NCI-H1694 treated with DMSO at 0.1 percent for 48 hours (cell line): ENCODE measurements around the gene PSME1.

Experiments
- DNase-seq: peaks from one replicate; lab custom pipeline; 2025; lab: John Stamatoyannopoulos, UW

PSME1 gene

DNA sequence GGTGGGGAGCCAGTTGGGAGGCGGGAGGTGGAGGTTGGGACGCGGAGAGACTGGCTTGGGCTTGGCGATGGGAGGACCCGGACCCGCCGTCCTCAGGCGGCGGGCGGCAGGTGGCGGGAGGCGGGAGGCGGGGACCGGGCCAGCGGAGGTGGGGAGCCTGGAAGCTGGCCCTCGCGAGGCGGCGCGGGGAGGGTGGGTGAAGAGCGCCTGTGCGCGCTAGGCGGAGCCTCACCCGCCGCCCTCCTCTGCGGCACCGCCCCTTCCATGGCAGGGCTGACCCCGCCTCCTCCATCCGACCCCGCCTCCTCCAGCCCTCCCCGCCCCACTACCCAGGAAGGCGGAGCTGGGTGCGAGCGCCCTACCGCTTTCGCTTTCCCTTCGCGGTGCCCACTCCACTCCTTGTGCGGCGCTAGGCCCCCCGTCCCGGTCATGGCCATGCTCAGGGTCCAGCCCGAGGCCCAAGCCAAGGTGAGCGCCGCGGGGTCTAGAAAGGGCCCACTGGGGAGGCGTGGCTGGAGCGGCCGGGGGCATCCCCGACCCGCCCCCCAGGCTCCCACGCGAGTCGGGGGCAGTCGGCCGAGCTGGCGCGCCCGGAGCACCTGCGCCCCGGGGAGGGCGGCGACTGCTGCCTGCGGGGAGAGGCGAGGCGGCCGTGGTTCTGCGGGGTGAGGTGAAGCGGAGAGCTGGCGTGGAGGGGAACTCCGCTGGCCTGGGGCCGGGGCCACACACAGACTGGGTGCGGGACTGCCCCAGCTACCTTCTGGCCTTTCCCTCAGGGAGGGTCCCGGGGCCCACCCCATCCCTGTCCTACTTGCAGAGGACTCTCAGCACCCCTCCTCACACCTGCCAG lies at the start of gene PSME1:
TSS of gene PSME1 (plus strand) at position 361 of the 850 bp plus-strand sequence. CDS start at position 430, 69 bp downstream.
- peak; percentile 82 for DNase-seq

DNA sequence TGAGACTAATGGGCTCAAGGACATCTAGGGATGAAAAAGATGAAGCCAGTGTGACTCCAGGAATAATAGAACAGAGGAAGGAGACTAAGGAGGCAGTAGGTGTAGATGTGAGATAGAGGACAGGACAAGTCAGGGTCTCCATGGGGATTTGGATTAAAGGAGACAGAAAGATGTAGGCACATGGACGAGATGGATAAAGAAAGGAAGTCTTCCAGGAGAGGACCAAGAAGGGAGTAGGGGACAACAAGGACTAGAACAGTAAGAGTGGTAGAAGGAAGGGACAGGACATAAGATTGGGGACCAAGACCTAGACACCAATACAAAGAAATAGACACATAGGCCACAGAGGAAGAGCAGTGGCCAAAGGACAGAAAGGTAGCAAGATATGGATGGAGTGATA lies 49.0 kb upstream of the PSME1 start:
- no peak for DNase-seq

DNA sequence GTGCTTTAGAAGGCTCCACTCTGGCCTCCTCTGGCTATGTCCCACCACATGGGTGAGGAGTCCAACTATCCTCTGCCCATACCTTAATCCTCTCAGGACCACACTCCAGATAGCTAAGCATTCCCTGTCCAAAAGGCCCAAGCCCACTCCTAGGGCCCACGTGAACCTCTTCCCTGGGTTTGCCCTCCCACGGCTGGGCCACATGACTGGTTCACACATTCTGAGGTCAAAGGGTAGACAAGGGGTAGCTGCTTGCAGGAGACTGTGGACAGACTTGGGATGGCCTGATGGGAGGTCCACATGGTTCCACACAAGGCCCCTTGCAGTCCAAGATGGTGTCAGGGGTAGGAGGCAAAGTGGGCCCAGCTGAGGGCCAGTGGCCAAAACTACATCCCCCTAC lies 47.9 kb upstream of the PSME1 start:
- DNase-seq, result no peak

DNA sequence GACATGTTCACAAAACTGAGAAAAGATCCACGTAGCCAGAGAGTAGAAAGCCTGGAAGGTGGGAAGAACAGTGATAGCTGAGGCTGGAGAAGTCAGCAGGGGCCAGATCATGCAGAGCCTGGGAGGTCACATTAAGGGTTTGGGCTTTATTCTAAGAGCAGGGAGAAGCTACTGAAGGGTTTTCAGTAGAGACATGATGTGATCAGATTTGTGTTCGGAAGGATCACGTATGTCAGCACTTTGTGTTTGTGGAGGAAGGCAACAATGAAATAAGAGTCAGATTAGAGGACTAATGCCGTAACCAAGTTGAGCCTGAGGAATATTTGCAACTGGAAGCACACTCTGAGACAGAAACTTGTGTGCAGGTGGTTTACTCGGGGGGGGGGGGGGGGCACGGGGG lies 46.1 kb upstream of the PSME1 start:
- no peak for DNase-seq

DNA sequence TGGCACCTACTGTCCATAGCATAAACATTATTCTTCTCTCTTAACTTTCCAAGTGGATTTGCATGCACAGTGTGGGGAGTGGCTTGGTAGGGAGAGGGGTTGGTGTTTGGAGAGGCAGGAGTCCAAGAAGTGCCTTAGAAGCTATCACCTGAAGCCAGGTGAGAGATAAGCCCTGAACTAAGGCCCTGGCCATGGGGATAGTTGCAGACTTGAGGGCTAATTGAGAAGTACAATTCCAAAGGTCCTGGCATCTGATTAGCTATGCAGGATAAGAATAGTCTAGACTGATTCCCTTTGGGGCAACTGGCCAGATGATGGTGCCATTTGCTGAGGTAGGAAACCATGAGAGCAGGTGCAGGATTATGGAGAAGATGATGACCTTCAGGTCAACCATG lies 43.9 kb upstream of the PSME1 start:
- DNase-seq, result no peak

DNA sequence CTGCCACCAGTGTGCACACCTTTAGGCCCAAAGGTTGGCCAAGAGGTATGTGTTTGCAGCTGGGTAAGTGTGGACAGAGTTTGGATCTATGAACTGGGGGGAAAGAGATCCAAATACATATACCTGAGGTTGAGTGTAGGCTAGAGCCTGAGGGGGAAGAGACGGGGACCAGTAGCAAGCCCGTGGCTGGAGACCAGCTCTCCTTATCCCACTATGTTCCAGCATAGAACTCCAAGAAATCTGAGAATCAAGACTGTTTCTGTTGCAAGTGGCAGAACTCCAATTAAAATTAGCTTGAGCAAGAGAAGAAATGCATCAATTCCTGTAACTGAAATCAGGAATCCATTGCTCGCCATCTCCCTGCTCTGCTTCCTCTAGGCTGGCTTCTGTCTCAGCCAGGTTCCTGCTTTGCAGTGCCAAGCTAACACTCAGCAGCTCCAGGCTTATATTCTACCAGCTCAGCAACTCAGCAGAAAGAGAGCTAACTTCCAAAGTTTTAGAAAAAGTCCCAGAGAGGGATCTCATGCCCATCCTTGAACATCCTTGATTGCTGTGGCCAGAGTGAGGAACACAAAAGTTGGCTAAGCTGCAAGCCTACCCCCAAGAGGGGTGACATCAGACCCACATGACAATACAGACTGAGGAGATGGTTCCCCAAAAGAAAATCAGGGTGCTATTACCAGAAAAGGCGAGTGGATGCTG lies 43.3 kb upstream of the PSME1 start:
- DNase-seq, result no peak

DNA sequence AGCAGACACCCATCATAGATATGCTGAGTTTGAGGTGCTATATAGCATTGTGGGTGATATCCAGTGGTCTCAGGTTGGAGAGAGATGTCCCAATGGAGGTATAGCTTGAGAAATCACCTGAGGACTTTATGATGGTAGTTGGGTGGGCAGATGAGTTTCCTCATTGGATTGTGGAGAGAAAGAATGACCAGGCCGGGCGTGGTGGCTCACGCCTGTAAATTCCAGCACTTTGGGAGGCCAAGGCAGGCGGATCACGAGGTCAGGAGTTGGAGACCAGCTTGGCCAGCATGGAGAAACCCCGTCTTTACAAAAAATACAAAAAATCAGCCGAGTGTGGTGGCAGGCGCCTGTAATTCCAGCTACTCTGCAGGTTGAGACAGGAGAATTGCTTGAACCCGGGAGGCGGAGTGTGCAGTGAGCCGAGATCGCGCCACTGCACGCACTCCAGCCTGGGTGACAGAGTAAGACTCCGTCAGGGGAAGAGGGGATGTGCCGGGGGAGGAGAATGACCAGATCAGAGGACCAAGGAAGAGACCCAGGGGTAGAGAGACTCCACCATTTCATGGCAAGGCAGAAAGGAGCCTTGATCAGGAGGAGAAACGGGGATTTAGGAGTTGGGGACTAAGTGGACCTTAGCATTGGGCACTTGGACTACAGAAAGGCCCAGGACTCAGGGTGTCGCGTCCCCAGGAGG lies 42.6 kb upstream of the PSME1 start:
- DNase-seq, result no peak

DNA sequence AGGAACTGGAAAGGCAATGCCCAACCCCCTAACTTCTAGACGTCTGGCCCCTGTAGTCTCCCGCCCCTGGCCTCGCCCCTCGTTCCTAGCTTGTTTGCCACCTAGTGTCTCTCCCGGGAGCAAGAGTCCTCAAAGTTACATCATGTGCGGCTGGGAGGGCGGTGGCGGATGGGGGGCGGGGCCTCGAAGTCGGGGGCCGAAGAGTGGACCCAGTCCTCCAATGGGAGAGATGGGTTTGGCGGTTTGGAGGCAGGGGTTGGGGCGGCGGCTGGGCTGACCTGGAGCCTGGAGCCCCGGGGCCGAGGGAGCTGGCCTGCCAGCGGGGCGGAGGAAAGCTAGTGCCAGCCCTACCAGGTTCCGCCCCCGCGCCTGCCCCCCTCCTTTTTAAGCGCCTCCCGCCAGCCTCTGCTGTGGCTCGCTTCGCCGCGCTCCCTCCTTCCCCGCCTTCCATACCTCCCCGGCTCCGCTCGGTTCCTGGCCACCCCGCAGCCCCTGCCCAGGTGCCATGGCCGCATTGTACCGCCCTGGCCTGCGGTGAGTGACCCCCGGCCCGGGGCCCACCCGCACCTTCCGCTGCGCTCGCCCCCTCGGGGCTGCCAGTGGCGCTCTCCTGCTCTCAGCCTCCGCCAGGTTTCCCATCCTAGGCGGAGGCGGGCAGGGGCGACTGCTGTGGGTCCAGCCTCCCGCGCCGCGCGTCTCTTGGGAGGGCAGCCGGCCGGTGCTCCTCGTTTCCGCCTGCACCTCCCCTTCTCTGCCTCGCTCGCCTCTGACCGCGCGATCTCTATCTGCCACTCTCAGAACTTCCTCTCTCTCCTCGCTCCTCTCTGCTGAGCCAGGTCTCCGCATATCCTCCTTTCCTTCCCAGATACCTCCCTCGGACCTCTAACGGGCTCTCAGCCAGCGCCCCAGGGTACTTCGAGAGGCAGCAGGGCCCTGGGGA lies 41.8 kb upstream of the PSME1 start, which contains the start of gene PCK2:
TSS of gene PCK2 (plus strand) at position 411 of the 940 bp plus-strand sequence. CDS start at position 506, 95 bp downstream.
- DNase-seq, result peak; percentile 63

DNA sequence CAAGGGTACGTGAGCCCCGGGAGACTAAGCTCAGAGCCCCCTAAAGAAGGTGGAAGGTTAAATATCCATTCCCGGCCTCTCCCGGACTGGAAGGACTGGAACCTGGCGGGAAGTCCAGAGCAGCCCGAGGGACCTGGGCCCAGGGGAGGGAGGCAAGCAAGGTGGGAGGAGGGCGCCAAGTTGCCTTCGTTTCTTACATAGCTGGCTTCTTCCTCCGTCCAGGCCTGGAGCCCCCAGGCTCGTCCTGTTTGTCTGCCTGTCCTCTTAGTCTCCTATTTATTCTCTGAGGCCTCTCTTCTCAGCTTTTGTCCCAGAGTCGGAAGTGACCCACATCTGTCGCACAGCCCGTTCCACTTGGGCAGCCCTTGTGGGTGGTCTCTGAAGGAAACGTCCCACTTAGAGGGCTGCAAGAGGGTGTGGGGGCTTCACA lies 41.1 kb upstream of the PSME1 start:
- no peak for DNase-seq

DNA sequence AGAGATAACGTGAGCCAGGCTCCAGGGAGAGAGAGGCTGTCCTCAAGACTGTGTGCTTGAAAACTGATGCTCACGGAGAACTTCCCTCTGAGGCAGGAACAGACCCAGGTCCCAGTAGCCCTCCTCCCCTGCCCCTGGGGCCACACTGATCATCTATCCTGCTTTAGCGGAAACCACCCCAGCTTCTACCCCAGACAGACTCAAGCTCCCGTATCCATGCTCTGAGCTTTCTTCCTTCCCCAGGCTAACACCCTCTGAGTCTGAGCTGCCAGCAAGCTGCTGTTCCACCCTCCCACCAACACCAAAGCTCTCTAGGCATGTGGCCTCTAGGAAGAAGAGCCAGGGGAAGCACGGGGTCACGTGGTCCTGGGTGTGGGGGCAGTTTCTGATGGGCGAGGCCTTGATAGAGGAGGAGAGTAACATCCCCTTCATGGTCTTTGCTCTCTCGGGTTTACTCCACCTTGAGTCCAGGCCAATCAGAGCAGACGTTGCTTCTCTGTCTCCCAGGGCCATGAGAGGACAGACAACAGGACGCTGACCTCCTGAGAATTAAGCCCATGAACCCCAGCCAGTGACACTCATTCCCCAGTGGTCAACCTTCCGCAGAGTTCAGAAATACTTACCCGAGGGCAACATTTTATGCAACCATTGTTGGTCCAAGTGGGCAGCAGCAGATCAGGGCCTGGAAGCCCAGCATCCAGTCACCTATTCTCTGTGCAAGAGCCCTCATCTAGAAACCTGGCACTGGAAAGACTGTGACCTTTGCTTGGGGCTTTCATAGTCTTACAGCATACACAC lies 40.5 kb upstream of the PSME1 start:
- no peak for DNase-seq

DNA sequence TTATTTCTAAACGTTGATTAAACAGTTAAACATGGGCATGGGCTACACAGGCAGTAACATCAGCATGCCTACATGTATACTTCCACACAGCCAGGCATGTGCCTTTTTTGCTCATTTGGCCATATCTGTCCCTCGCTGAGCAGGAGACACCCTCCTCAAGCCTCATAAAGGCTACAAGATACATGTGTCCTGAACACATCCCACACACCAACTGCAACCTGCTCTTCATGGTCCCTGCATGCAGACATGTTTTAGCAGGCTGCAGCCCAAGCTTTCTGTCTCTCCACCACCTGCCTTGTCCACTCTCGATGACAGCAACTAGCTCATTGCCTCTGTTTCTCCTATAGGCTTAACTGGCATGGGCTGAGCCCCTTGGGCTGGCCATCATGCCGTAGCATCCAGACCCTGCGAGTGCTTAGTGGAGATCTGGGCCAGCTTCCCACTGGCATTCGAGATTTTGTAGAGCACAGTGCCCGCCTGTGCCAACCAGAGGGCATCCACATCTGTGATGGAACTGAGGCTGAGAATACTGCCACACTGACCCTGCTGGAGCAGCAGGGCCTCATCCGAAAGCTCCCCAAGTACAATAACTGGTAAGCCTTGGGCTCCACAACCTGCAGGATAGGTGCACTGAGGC lies 39.3 kb upstream of the PSME1 start:
- DNase-seq, result no peak

DNA sequence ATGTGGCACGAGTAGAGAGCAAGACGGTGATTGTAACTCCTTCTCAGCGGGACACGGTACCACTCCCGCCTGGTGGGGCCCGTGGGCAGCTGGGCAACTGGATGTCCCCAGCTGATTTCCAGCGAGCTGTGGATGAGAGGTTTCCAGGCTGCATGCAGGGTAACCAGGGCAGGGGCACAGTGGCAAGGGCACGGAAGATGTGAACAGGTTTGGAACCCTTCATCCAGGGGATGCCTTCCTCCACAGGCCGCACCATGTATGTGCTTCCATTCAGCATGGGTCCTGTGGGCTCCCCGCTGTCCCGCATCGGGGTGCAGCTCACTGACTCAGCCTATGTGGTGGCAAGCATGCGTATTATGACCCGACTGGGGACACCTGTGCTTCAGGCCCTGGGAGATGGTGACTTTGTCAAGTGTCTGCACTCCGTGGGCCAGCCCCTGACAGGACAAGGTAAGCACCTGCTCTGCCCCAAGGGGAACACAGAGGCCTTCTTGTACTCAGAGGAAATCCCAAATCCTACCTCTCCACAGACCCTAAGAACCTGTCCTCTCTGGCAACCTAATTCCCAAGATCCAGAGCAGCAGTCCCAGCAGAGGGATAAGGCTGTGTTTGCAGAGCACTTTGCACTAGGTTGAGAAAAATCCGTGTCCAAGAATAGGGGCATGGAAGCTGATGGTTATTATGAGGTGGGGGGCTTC lies 37.6 kb upstream of the PSME1 start:
- DNase-seq, result no peak

DNA sequence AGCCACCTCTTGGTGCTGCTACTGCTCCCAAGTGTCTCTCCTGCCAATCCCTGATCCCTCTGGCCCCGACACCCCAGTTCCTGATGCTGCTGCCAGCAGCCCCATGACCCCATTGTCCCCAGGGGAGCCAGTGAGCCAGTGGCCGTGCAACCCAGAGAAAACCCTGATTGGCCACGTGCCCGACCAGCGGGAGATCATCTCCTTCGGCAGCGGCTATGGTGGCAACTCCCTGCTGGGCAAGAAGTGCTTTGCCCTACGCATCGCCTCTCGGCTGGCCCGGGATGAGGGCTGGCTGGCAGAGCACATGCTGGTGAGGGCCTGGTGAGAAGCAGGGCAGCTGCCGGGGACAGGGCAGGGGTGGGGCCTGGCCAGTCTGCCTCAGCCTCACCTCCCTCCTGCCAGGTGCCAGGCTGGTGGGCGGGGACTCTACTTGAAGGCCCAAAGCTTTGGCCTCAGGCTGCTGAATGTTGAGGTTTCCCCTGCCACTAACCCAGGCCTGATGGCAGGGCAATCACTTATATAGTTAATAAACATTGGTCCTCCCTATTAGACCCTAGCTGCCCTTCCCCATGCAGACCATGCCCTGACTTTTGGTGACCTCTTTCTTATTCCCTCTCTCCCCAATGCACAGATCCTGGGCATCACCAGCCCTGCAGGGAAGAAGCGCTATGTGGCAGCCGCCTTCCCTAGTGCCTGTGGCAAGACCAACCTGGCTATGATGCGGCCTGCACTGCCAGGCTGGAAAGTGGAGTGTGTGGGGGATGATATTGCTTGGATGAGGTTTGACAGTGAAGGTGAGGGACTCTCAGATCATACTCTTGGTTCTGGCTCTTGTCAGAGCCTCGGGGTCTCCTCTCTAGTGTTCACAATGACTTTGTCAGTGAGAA lies 36.8 kb upstream of the PSME1 start:
- DNase-seq, result no peak

DNA sequence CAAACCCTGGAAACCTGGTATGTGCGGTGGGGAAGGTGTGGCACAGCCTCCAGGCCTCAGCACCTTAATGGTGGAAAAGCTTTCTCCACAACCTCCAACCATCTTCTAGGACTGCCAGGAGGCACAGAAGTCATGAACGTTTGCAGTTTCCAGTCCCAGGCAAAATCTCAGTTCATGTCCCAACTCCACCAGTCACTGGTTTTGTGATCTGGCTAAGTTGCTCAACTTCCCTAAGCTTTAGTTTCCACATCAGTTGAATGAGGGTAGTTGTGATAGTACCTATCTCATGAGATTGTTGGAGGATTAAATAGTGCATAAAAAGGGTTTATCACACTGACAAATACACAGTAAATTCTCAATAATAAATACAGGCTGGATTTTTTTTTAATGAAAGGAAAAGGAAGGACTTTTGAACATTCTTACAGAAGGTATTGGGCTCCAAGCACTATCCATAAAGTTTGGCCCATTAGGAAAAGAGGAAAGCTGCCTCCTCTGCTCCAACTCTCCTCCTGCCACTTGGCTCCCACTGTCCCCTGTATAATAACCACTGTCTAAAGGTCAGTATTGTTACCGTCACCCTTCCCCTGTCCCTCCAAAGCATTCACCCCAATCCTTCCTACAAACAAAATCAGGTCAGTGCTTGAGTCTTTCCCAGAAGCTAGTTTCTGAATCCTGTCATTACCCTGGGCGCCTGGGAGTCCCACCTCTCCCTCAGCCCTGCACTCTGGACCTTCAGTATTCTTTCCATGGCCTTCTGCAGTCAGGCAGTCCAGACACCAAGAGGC lies 35.6 kb upstream of the PSME1 start:
- DNase-seq, result no peak

DNA sequence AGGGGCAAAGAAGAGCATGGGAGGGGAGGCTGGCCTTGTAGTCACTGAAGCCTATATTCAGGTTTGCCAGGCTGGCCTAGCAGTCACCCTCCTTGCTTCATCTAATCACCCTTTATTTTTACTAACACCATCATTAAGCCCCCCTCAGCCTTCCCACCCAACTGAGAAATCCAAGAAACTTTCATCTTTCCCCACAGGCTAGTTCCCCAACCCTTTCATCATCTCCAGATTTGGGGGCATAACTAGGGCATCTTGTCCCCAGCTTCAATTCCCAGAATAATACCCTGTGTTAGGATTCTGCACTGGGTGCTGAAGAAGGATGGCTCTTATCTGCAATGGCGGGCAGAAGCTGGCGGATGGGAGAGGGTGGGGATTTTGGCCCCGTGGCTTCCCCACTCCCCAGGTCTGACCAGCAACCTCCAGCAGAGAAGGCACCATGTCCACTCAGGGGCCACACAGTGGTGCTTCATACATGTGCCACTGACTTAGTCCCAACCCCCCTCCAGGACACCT lies 35.0 kb upstream of the PSME1 start:
- no peak for DNase-seq

DNA sequence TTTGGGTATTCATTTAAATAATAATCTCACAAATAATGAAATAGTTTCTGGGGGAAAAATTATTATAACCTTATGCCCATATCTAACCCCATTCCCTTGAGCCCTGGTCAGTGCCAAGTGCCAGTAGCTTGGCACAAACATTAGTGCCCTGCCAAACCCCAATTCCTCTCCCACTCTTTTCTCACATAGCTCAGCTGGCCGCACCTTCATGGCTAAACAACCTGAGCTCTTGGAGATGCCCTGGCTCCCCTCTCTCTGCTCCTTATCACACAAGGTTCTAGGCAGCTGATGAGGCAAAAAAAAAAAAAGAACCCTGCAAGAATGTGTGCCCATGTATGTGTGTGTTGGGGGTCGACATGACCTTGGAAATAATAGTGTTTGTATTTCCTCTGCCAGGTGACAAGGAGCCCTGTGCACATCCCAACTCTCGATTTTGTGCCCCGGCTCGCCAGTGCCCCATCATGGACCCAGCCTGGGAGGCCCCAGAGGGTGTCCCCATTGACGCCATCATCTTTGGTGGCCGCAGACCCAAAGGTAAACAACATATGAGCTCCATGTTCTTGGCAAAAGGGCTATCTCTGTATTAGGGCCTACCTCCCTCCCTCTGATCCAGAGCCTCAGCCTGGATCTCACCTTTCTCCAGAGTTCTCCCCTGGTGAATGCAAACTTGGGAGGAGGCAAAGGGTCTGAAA lies 33.5 kb upstream of the PSME1 start:
- no peak for DNase-seq

DNA sequence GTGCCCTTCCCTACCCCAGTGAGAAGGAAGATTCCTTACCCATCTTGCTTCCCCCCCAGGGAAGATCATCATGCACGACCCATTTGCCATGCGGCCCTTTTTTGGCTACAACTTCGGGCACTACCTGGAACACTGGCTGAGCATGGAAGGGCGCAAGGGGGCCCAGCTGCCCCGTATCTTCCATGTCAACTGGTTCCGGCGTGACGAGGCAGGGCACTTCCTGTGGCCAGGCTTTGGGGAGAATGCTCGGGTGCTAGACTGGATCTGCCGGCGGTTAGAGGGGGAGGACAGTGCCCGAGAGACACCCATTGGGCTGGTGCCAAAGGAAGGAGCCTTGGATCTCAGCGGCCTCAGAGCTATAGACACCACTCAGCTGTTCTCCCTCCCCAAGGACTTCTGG lies 32.5 kb upstream of the PSME1 start:
- no peak for DNase-seq
